H1 (cell line): ENCODE results near the gene PGM2. TPM values are rescaled to one million over a fixed set of nuclear protein-coding genes. Genes with fewer than 3 reads are reported as not detected.

Experiments
- CTCF ChIA-PET: fragments of 300-600 bp; sonication (Branson Sonifier 250); formaldehyde crosslinking; loops from one replicate; lab custom pipeline; 2021; ENCODE audit not compliant: partially characterized antibody; lab: Charles Lee
- POLR2A ChIA-PET: fragments of 300-600 bp; sonication (Branson Sonifier 250); formaldehyde crosslinking; loops from one replicate; lab custom pipeline; 2021; ENCODE audit warnings: inconsistent platforms; ENCODE audit not compliant: partially characterized antibody; lab: Charles Lee
- DNase-seq, 2 experiments: peaks; one replicate each; pipeline versions ENCODE4 v3.0.0 to v3.0.0-alpha.2; 2010 to 2022; ENCODE audit warnings: low spot score in 2 of 2, low read depth in 1 of 2, mixed read lengths in 1 of 2
- FAIRE-seq: peaks from 2 replicates; lab custom pipeline; 2011; peaks lifted over from hg19 to GRCh38; lab: Jason Lieb, UNC
- H2AFZ ChIP-seq: 2 replicates; pipeline ENCODE4 v1.8.1; 2012; ENCODE audit warnings: low read length, inconsistent platforms
- H2AK5ac ChIP-seq: 2 replicates; pipeline ENCODE4 v1.6.1; 2013; ENCODE audit warnings: low read depth, low read length
- H2BK120ac ChIP-seq: replicated peaks from 2 replicates; pipeline ENCODE3; 2013; ENCODE audit warnings: low read depth, low read length, inconsistent platforms
- H2BK12ac ChIP-seq: 2 replicates; pipeline ENCODE4 v1.6.1; 2013; ENCODE audit warnings: low read depth, low read length
- H2BK15ac ChIP-seq: 2 replicates; pipeline ENCODE4 v1.6.1; 2013; ENCODE audit warnings: low read length
- H2BK20ac ChIP-seq: 2 replicates; pipeline ENCODE4 v1.6.1; 2013; ENCODE audit warnings: low read length
- H2BK5ac ChIP-seq: 2 replicates; pipeline ENCODE4 v1.6.1; 2013; ENCODE audit warnings: low read depth, low read length
- H3K14ac ChIP-seq: 2 replicates; pipeline ENCODE4 v1.6.1; 2013; ENCODE audit warnings: inconsistent platforms; ENCODE audit not compliant: insufficient read length
- H3K18ac ChIP-seq: 2 replicates; pipeline ENCODE4 v1.6.1; 2013; ENCODE audit warnings: low read length; ENCODE audit errors: extremely low read depth
- H3K23ac ChIP-seq: 2 replicates; pipeline ENCODE4 v1.6.1; 2013; ENCODE audit warnings: inconsistent platforms; ENCODE audit not compliant: insufficient read length
- H3K23me2 ChIP-seq: 2 replicates; pipeline ENCODE4 v1.6.1; 2013; ENCODE audit warnings: low read depth, low read length
- H3K27ac ChIP-seq: 2 replicates; pipeline ENCODE4 v1.6.1; 2011; ENCODE audit warnings: low read depth, low read length, inconsistent platforms
- H3K27me3 ChIP-seq, 4 experiments: replicated peaks in 1 of 4; 1 replicate in 1 of 4; 2 replicates in 3 of 4; pipeline versions ENCODE4 v1.6.1 to v1.8.1; 2011 to 2013; ENCODE audit warnings: low read length in 3 of 4, mild to moderate bottlenecking in 3 of 4, inconsistent platforms in 2 of 4, mixed read lengths in 2 of 4, moderate library complexity in 1 of 4; ENCODE audit not compliant: control insufficient read depth in 3 of 4, insufficient read depth in 3 of 4; ENCODE audit errors: extremely low read depth in 1 of 4
- H3K36me3 ChIP-seq, 4 experiments: 2 replicates each; pipeline versions ENCODE4 v1.6.1 to v1.8.1; 2011 to 2013; ENCODE audit warnings: mild to moderate bottlenecking in 4 of 4, low read length in 3 of 4, moderate library complexity in 2 of 4, control low read depth in 1 of 4, inconsistent platforms in 1 of 4; ENCODE audit not compliant: insufficient read depth in 4 of 4, control insufficient read depth in 2 of 4
- H3K4ac ChIP-seq: replicated peaks from 2 replicates; pipeline ENCODE3; 2013; ENCODE audit warnings: low read length, low read depth, mixed read lengths, inconsistent platforms; ENCODE audit not compliant: insufficient read length
- H3K4me1 ChIP-seq, 4 experiments: replicated peaks in 1 of 4; 1 replicate in 1 of 4; 2 replicates in 3 of 4; pipeline versions ENCODE4 v1.6.1 to v1.8.1; 2011 to 2013; ENCODE audit warnings: low read length in 3 of 4, inconsistent platforms in 2 of 4, mixed read lengths in 1 of 4; ENCODE audit not compliant: insufficient read depth in 4 of 4, control insufficient read depth in 3 of 4
- H3K4me2 ChIP-seq, 2 experiments: 2 replicates each; pipeline versions ENCODE4 v1.6.1 to v1.8.1; 2011 to 2013; ENCODE audit warnings: low read depth in 2 of 2, low read length in 2 of 2, control low read depth in 1 of 2, inconsistent platforms in 1 of 2, mild to moderate bottlenecking in 1 of 2; ENCODE audit not compliant: insufficient read depth in 1 of 2
- H3K4me3 ChIP-seq, 4 experiments: fragments of 200-600, 300-600 bp in 1 of 4; sonication (generic), shearing (Covaris generic), sonication (Bioruptor Twin) in 1 of 4; 2 replicates each; pipeline versions ENCODE4 v1.5.1 to v1.8.1; 2011 to 2016; ENCODE audit warnings: low read length in 4 of 4, low read depth in 3 of 4, control low read depth in 2 of 4, inconsistent platforms in 2 of 4, mild to moderate bottlenecking in 2 of 4, mixed read lengths in 1 of 4, moderate library complexity in 1 of 4; ENCODE audit not compliant: insufficient read depth in 2 of 4; ENCODE audit errors: extremely low read depth in 1 of 4
- H3K56ac ChIP-seq: replicated peaks from 2 replicates; pipeline ENCODE3; 2013; ENCODE audit warnings: low read depth, mild to moderate bottlenecking, mixed read lengths, low read length, inconsistent platforms; ENCODE audit not compliant: insufficient read length
- H3K79me1 ChIP-seq: 2 replicates; pipeline ENCODE4 v1.6.1; 2013; ENCODE audit warnings: low read depth, low read length, control low read depth
- H3K79me2 ChIP-seq, 2 experiments: 2 replicates each; pipeline versions ENCODE4 v1.6.1 to v1.8.1; 2012 to 2013; ENCODE audit warnings: low read length in 2 of 2, mild to moderate bottlenecking in 2 of 2, inconsistent platforms in 1 of 2; ENCODE audit not compliant: insufficient read depth in 2 of 2, control insufficient read depth in 1 of 2
- H3K9ac ChIP-seq, 4 experiments: replicated peaks in 1 of 4; 1 replicate in 1 of 4; 2 replicates in 3 of 4; pipeline versions ENCODE4 v1.6.1 to v1.8.1; 2011 to 2013; ENCODE audit warnings: low read depth in 3 of 4, low read length in 3 of 4, control low read depth in 2 of 4, mild to moderate bottlenecking in 2 of 4, moderate library complexity in 2 of 4, inconsistent platforms in 1 of 4; ENCODE audit errors: extremely low read depth in 1 of 4
- H3K9me3 ChIP-seq, 2 experiments: 2 replicates each; pipeline versions ENCODE4 v1.6.1 to v1.8.1; 2012 to 2013; ENCODE audit warnings: mild to moderate bottlenecking in 2 of 2, moderate library complexity in 2 of 2, control low read depth in 1 of 2, inconsistent platforms in 1 of 2, low read depth in 1 of 2, low read length in 1 of 2, mixed read lengths in 1 of 2; ENCODE audit not compliant: insufficient read depth in 2 of 2
- H4K20me1 ChIP-seq, 2 experiments: replicated peaks in 1 of 2; 2 replicates each; pipeline versions ENCODE3 to v1.8.1; 2011 to 2013; ENCODE audit warnings: inconsistent platforms in 2 of 2, low read length in 2 of 2, mild to moderate bottlenecking in 1 of 2; ENCODE audit not compliant: insufficient read depth in 2 of 2, control insufficient read depth in 1 of 2
- H4K5ac ChIP-seq: 2 replicates; pipeline ENCODE4 v1.6.1; 2013; ENCODE audit warnings: low read length, low read depth, mixed read lengths, inconsistent platforms; ENCODE audit not compliant: insufficient read length
- H4K8ac ChIP-seq: 2 replicates; pipeline ENCODE4 v1.8.0; 2013; ENCODE audit warnings: mild to moderate bottlenecking, moderate library complexity, low read length, inconsistent platforms; ENCODE audit not compliant: insufficient read depth; ENCODE audit errors: extremely low read depth
- H4K91ac ChIP-seq: replicated peaks from 2 replicates; pipeline ENCODE3; 2013; ENCODE audit warnings: low read length, mixed read lengths, inconsistent platforms; ENCODE audit not compliant: insufficient read length
- ASH2L ChIP-seq: fragments of 200-600, 300-600 bp; sonication (generic); IDR thresholded peaks from one replicate; pipeline ENCODE4 v1.7.1; 2017; ENCODE audit warnings: low read length
- CHD1 ChIP-seq: IDR thresholded peaks from 2 replicates; pipeline ENCODE4 v1.6.1; 2012; ENCODE audit warnings: low read depth, low read length, improper control_type of control experiment
- CHD2 ChIP-seq: IDR thresholded peaks from 2 replicates; pipeline ENCODE4 v1.6.1; 2012; ENCODE audit warnings: low read length, improper control_type of control experiment
- EGR1 ChIP-seq: IDR thresholded peaks from 2 replicates; pipeline ENCODE4 v1.6.1; 2011; ENCODE audit warnings: low read depth, low read length, borderline replicate concordance
- FOSL1 ChIP-seq: IDR thresholded peaks from 2 replicates; pipeline ENCODE4 v1.6.1; 2011; ENCODE audit warnings: mild to moderate bottlenecking, low read depth, low read length, moderate library complexity; ENCODE audit not compliant: insufficient read depth
- JUND ChIP-seq: IDR thresholded peaks from 2 replicates; pipeline ENCODE4 v1.6.1; 2011; ENCODE audit warnings: mild to moderate bottlenecking, improper control_type of control experiment, low read length
- KDM1A ChIP-seq: fragments of 200-600, 300-600 bp; sonication (generic); IDR thresholded peaks from 2 replicates; pipeline ENCODE4 v1.7.1; 2016; ENCODE audit warnings: mild to moderate bottlenecking, low read length, borderline replicate concordance
- KDM4A ChIP-seq: IDR thresholded peaks from one replicate; pipeline ENCODE4 v1.7.1; 2012; ENCODE audit warnings: low read depth, mild to moderate bottlenecking, moderate library complexity, low read length, inconsistent platforms; ENCODE audit not compliant: severe bottlenecking
- KDM5A ChIP-seq: fragments of 200-600 bp; IDR thresholded peaks from 2 replicates; pipeline ENCODE4 v1.7.1; 2012; ENCODE audit warnings: mild to moderate bottlenecking, low read length, inconsistent platforms, mixed read lengths
- MAFK ChIP-seq: IDR thresholded peaks from 2 replicates; pipeline ENCODE4 v1.6.1; 2012; ENCODE audit warnings: low read depth, mild to moderate bottlenecking, improper control_type of control experiment, low read length
- RXRA ChIP-seq: IDR thresholded peaks from 2 replicates; pipeline ENCODE4 v1.6.1; 2011; ENCODE audit warnings: low read depth, mild to moderate bottlenecking, low read length, moderate library complexity; ENCODE audit not compliant: insufficient read depth
- SP2 ChIP-seq: IDR thresholded peaks from 2 replicates; pipeline ENCODE4 v1.6.1; 2012; ENCODE audit warnings: mild to moderate bottlenecking, low read length, inconsistent platforms
- SRF ChIP-seq: IDR thresholded peaks from 2 replicates; pipeline ENCODE4 v1.6.1; 2011; ENCODE audit warnings: mild to moderate bottlenecking, low read depth, low read length, moderate library complexity
- TAF7 ChIP-seq: optimal IDR thresholded peaks from 2 replicates; pipeline ENCODE3; 2011; ENCODE audit warnings: low read depth, mild to moderate bottlenecking, inconsistent platforms, low read length, moderate library complexity, borderline replicate concordance
- YY1 ChIP-seq: IDR thresholded peaks from 2 replicates; pipeline ENCODE4 v1.6.1; 2011; ENCODE audit warnings: low read depth, mild to moderate bottlenecking, low read length
- WGBS, 2 experiments: shearing (Covaris generic) in 1 of 2; methylation state at CpG; one replicate each; pipeline versions ENCODE4 v1.1.6 to v1.1.7; 2013 to 2015; ENCODE audit warnings: low lambda C conversion rate in 2 of 2, mixed read lengths in 2 of 2, inconsistent platforms in 1 of 2, low coverage in 1 of 2, missing lambda C conversion rate in 1 of 2; ENCODE audit not compliant: insufficient replicate concordance in 2 of 2, insufficient coverage in 1 of 2, insufficient read length in 1 of 2; ENCODE audit errors: extremely low coverage in 1 of 2, missing lambda C conversion rate in 1 of 2; 5-methylcytosine and 5-hydroxymethylcytosine counted together
- polyA plus RNA-seq, 7 experiments: library from polyadenylated mRNA; depleted of rRNA in 3 of 7; stranded (reverse) in 5 of 7; unstranded in 2 of 7; fragments of >200 nt in 5 of 7; fragments of 200-250 nt in 2 of 7; gene quantifications; 1 replicate in 5 of 7; 2 replicates in 1 of 7; 4 replicates in 1 of 7; pipeline versions ENCODE4 v1.2.1 to v1.2.3, GENCODE V29; 2011 to 2013; ENCODE audit warnings: missing spikeins in 2 of 7, mixed read lengths in 2 of 7
- total RNA-seq: library from RNA; stranded (reverse); fragmentation: NEBNext Ultra II Directional; extraction: Animal tissue kit (Norgen Biotek cat#: 25700); gene quantifications from 2 replicates; pipeline ENCODE4 v1.2.1, GENCODE V29; 2021

The PGM2 gene
- total and polyA plus RNA-seq, 2 of the 8 experiments (the other 6 are each of a cell fraction or from before 2014, with no cell fraction given): 7.7 to 38.0 TPM

DNA sequence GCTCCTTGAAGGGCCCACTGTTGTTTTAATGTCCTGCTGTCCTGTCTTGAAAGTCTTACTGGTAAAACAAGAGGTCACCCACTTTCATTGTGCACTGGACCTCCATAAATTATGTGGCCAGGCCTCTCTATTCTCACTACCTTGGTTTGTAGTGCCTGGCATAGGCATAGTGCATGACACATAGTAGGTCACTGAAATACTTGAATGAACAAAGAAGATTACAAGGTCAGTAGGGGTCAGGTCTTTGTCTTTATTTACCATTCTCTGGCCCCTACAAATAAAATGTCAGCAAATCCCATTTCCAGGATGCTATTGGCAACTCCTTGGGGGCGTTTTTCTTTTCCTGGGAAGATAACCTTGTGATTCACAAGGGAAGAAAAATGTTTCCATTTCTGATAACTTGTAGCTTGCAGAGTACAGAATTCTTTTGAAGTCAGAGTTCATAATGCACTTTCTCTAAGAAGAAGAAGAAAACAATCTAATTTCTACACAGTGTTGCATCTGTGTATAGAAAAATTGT is 1.4 kb downstream of the PGM2 start:
- 50% methylated on average over 1 of the region's 1 CpG; no CpG with 5 or more reads in 1 of the 2 experiments for WGBS, 2 experiments
- H4K91ac ChIP-seq: no peak overlapping the region
- peaks cover 14% of the 10 kb centered on the region; the same call in 1 of the 2 replicates for H3K23me2 ChIP-seq
- H4K5ac ChIP-seq: no peak overlapping the region
- H2AFZ ChIP-seq: no peak overlapping the region
- no peak overlapping the region for H2BK5ac ChIP-seq
- no peak overlapping the region for H2BK20ac ChIP-seq
- peaks cover 0 to 12% (median 8%) of the 10 kb centered on the region in 4 experiments; a peak in 5 of 8 replicates for H3K36me3 ChIP-seq
- H3K27ac ChIP-seq: no peak overlapping the region
- no peak overlapping the region for H3K14ac ChIP-seq
- H3K79me2 ChIP-seq: no peaks in the 10 kb centered on the region
- no peaks in the 10 kb centered on the region for H3K79me1 ChIP-seq
- ChIA-PET POLR2A (interaction anchor here (0.7 kb wide), 1 partner anchor 16 kb away, joined by 3 read pairs; no protein-coding TSS in a partner anchor), CTCF (interaction anchor here (2.7 kb wide), 1 partner anchor 8 kb away, joined by 10 read pairs; no protein-coding TSS in a partner anchor)
- no peak overlapping the region for H2AK5ac ChIP-seq
- H4K8ac ChIP-seq: no peak overlapping the region
- H3K4me2 ChIP-seq: peak overlapping the region; percentile 90 to 94; a peak in 3 of 4 replicates
- no peaks in the 10 kb centered on the region for H3K9me3 ChIP-seq
- FAIRE-seq: no peak
- peak overlapping the region in 3 of 4 experiments; percentile 70 to 77 (median 73); a peak in 5 of 8 replicates for H3K4me3 ChIP-seq
- H3K56ac ChIP-seq: no peak overlapping the region
- no peak for DNase-seq
- H2BK15ac ChIP-seq: no peak overlapping the region
- H3K27me3 ChIP-seq: peaks cover 1 to 15% (median 7%) of the 10 kb centered on the region in 4 experiments; a peak in 6 of 7 replicates
- peaks cover 1 to 10% of the 10 kb centered on the region in 2 experiments for H4K20me1 ChIP-seq
- no peak overlapping the region for H3K4ac ChIP-seq
- H2BK12ac ChIP-seq: no peak overlapping the region
- H3K18ac ChIP-seq: no peak overlapping the region
- no peak overlapping the region for H3K9ac ChIP-seq
- H3K23ac ChIP-seq: no peak overlapping the region
- H2BK120ac ChIP-seq: no peak overlapping the region
- H3K4me1 ChIP-seq: peaks cover 0 to 5% (median 4%) of the 10 kb centered on the region in 4 experiments; a peak in 4 of 7 replicates
- TF ChIP-seq KDM4A (no peak), EGR1 (no peak), SRF (no peak), JUND (no peak), RXRA (no peak), CHD2 (no peak), CHD1 (no peak), MAFK (no peak), ASH2L (no peak), KDM1A (no peak), KDM5A (no peak), TAF7 (no peak), SP2 (no peak), YY1 (no peak), FOSL1 (no peak)
